Stimulated activated CD4-positive, alpha-beta T cell treated with anti-CD3 and anti-CD28 coated beads, Interleukin-1b, Interleukin-23, amount 100 ng/mL, for 48 hours (primary cell): ENCODE results near the gene SPINK6.

Experiments used
- DNase-seq: peaks from one replicate; pipeline ENCODE4 v3.0.0-alpha.2; 2020

Gene SPINK6

GRCh38 chr5:148224117-148224742, 21.4 kb downstream of the SPINK6 start:
- no peak for DNase-seq

- no peak for DNase-seq
Observed at GRCh38 chr5:148228392-148228984, 25.6 kb downstream of the SPINK6 start.

DNA sequence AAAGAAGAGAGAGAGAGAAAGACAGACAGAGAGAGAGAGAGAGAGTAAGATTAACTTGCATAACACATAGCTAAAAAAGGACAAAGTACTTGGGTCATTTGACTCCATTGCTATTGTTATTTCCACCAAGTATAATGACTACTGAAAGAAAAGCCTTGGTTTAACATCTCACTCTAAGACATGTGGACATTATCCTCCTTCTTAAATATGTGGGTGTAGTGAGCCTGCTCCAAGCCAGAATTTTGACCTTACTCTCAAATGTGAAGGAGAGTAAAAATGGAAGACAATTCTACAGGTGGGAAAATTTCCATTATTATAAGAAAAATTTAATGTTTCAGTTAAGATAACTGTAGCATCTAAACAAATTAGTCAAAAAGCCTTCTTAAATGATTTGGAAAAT, 27.0 kb downstream of the SPINK6 start:
- DNase-seq = no peak

- DNase-seq = no peak
Observed at GRCh38 chr5:148230240-148230639, 27.4 kb downstream of the SPINK6 start.

DNA sequence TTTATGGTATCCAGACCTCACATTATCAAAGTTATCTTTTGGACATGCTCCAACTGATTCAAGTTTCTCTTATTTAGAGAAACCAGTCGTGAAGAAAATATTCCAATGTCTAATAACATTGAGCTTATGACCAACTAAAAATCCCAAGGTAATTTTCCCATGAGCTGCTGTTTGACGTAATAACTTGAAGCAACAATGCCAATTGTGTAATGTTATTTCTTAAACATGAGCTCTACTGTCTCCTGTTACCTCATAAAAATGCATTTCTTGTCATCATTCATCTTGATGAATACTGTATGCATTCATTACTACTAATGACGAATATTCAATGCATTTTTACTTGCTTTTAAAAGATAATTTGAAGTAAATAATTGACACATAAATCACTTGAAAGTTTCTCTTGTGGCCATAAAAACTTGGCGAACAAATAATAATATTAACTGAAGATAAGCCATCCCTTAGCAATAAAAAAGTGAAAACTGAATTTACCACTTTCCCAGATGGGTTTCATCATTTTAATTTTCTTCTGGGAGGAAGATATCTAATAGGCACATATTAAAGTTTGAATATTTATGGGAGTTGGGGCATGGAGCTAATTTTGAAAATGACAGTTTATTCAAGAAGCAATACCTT, 35.1 kb downstream of the SPINK6 start:
- DNase-seq = no peak

- no peak for DNase-seq
Observed at GRCh38 chr5:148238418-148238794, 35.6 kb downstream of the SPINK6 start, which contains the start of gene MARCOL. TSS of gene MARCOL (plus strand) at chr5:148238525. CDS start at chr5:148238598, 73 bp downstream.

- DNase-seq = no peak
Observed at GRCh38 chr5:148248894-148249293, 46.1 kb downstream of the SPINK6 start.

DNA sequence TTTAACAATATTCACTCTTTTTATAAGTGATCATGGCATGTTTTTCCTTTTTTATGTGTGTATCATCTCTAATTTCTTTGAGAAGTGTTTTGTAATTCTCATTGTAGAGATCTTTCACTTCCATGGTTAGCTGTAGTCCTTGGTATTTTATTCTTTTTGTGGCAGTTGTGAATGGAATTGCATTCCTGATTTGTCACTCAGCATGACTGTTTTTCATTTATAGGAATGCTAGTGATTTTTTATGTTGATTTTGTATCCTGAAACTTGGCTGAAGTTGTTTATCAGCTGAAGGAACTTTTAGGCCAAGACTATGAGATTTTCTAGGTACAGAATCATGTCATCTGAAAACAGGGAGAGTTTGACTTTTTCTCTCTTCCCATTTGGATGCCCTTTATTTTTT, 52.6 kb downstream of the SPINK6 start:
- DNase-seq = no peak

DNA sequence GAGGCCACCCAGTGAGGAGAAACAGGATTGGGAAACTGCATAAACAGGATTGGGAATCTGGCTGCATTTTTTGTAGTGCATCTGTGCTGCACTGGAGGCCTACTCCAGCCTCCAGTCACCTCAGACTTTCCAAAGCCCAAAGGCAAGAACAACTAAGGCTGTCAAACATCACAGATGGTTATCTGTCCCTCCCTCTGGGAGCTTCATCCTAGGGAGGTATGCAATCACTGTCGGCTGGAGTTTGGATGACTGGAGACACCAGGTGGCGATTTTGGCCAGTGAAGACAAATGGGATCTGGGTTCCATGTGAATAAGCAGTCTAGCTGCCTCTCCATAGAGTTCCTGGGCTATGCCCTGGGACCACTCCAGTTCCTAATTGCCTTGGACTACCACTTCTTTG, 56.4 kb downstream of the SPINK6 start:
- no peak for DNase-seq

- no peak for DNase-seq
Observed at GRCh38 chr5:148261221-148261620, 58.4 kb downstream of the SPINK6 start.
